OCI-LY1 (cell line): ENCODE results near the gene TMEM72.

Experiments
- H2AFZ ChIP-seq: fragments of 200-600 bp; sonication (generic), shearing (Covaris generic); 2 replicates; pipeline ENCODE4 v1.6.0; 2014; ENCODE audit warnings: antibody characterized with exemption, mild to moderate bottlenecking, low read length
- H3F3A ChIP-seq: fragments of 200-600 bp; sonication (generic), shearing (Covaris generic); 2 replicates; pipeline ENCODE4 v1.6.0; 2014; ENCODE audit warnings: mild to moderate bottlenecking, antibody characterized with exemption, low read length, moderate library complexity; ENCODE audit not compliant: insufficient read depth
- H3K27ac ChIP-seq: fragments of 200-600 bp; sonication (generic); 2 replicates; pipeline ENCODE4 v1.5.1; 2014; ENCODE audit warnings: low read length, mixed run types, mild to moderate bottlenecking, low read depth; ENCODE audit not compliant: poor library complexity, severe bottlenecking
- H3K27me3 ChIP-seq: fragments of 200-600 bp; sonication (generic); 2 replicates; pipeline ENCODE4 v1.6.0; 2014; ENCODE audit warnings: antibody characterized with exemption, mild to moderate bottlenecking, low read length, moderate library complexity; ENCODE audit not compliant: insufficient read depth
- H3K36me3 ChIP-seq: fragments of 200-600 bp; sonication (generic); 2 replicates; pipeline ENCODE4 v1.6.1; 2014; ENCODE audit warnings: mild to moderate bottlenecking, antibody characterized with exemption, low read length, moderate library complexity, mixed read lengths; ENCODE audit not compliant: insufficient read depth
- H3K4me1 ChIP-seq: fragments of 200-600 bp; sonication (generic); 2 replicates; pipeline ENCODE4 v1.5.1; 2014; ENCODE audit warnings: mild to moderate bottlenecking, low read length, moderate library complexity; ENCODE audit not compliant: insufficient read depth, severe bottlenecking
- H3K4me2 ChIP-seq: fragments of 200-600 bp; sonication (generic), shearing (Covaris generic); 2 replicates; pipeline ENCODE4 v1.6.1; 2014; ENCODE audit warnings: low read length
- H3K4me3 ChIP-seq: fragments of 200-600 bp; sonication (generic); 2 replicates; pipeline ENCODE4 v1.5.1; 2014; ENCODE audit warnings: low read length, low read depth, mild to moderate bottlenecking, mixed read lengths; ENCODE audit not compliant: poor library complexity, severe bottlenecking
- H3K79me2 ChIP-seq: fragments of 200-600 bp; shearing (Covaris generic); 2 replicates; pipeline ENCODE4 v1.6.1; 2016; ENCODE audit warnings: mixed run types, low read length, mixed read lengths; ENCODE audit not compliant: insufficient read depth
- H3K9ac ChIP-seq: fragments of 200-600 bp; sonication (generic), shearing (Covaris generic); 2 replicates; pipeline ENCODE4 v1.6.1; 2014; ENCODE audit warnings: mild to moderate bottlenecking, low read length, mixed read lengths
- H3K9me2 ChIP-seq: fragments of 200-600 bp; sonication (generic), shearing (Covaris generic); 2 replicates; pipeline ENCODE4 v1.6.1; 2014; ENCODE audit warnings: low read depth, mild to moderate bottlenecking, low read length, mixed read lengths
- H3K9me3 ChIP-seq: fragments of 200-600 bp; shearing (Covaris generic); 2 replicates; pipeline ENCODE4 v1.6.1; 2014; ENCODE audit warnings: low read length, mixed read lengths
- H4K20me1 ChIP-seq: fragments of 200-600 bp; sonication (generic), shearing (Covaris generic); 2 replicates; pipeline ENCODE4 v1.6.0; 2016; ENCODE audit warnings: mild to moderate bottlenecking, low read length; ENCODE audit not compliant: insufficient read depth
- CTCF ChIP-seq: fragments of 200-600 bp; sonication (generic), shearing (Covaris generic); IDR thresholded peaks from 2 replicates; pipeline ENCODE4 v1.5.1; 2017; ENCODE audit warnings: mild to moderate bottlenecking, antibody characterized with exemption, low read length, moderate library complexity, mixed read lengths
- EZH2 ChIP-seq: fragments of 200-600 bp; sonication (generic), shearing (Covaris generic); IDR thresholded peaks from 2 replicates; pipeline ENCODE4 v1.8.0; 2017; ENCODE audit warnings: borderline replicate concordance, mixed run types, mild to moderate bottlenecking, antibody characterized with exemption, low read length, moderate library complexity, mixed read lengths

Gene TMEM72

GRCh38 chr10:44880090-44880715 is 30.9 kb upstream of the TMEM72 start:
- Histone ChIP-seq H3F3A (no peaks in the 10 kb centered on the region), H3K9me3 (no peaks in the 10 kb centered on the region), H3K4me3 (no peak overlapping the region), H4K20me1 (no peaks in the 10 kb centered on the region), H3K4me1 (no peaks in the 10 kb centered on the region), H3K79me2 (no peaks in the 10 kb centered on the region), H3K27ac (no peak overlapping the region), H3K9ac (no peak overlapping the region), H2AFZ (no peak overlapping the region), H3K27me3 (no peaks in the 10 kb centered on the region), H3K4me2 (no peak overlapping the region), H3K36me3 (no peaks in the 10 kb centered on the region), H3K9me2 (no peaks in the 10 kb centered on the region)
- TF ChIP-seq CTCF, result no peak
- TF ChIP-seq EZH2, result no peak

GRCh38 chr10:44881649-44882048 is 29.5 kb upstream of the TMEM72 start:
- TF ChIP-seq EZH2 (no peak), CTCF (no peak)
- Histone ChIP-seq H3K4me3 (no peak overlapping the region), H2AFZ (no peak overlapping the region), H3K9me3 (no peaks in the 10 kb centered on the region), H3K27ac (no peak overlapping the region), H3K79me2 (no peaks in the 10 kb centered on the region), H3K9ac (no peak overlapping the region), H4K20me1 (no peaks in the 10 kb centered on the region), H3K4me1 (no peaks in the 10 kb centered on the region), H3K27me3 (no peaks in the 10 kb centered on the region), H3F3A (no peaks in the 10 kb centered on the region), H3K9me2 (no peaks in the 10 kb centered on the region), H3K36me3 (no peaks in the 10 kb centered on the region), H3K4me2 (no peak overlapping the region)

GRCh38 chr10:44882166-44882720 is 28.9 kb upstream of the TMEM72 start:
- Histone ChIP-seq H3K79me2 (no peaks in the 10 kb centered on the region), H3K27me3 (no peaks in the 10 kb centered on the region), H3K4me2 (no peak overlapping the region), H3K9me3 (no peaks in the 10 kb centered on the region), H3K4me3 (no peak overlapping the region), H3K36me3 (no peaks in the 10 kb centered on the region), H3K9me2 (no peaks in the 10 kb centered on the region), H3K4me1 (no peaks in the 10 kb centered on the region), H3K27ac (no peak overlapping the region), H3F3A (no peaks in the 10 kb centered on the region), H4K20me1 (no peaks in the 10 kb centered on the region), H3K9ac (no peak overlapping the region), H2AFZ (no peak overlapping the region)
- no peak for TF ChIP-seq CTCF
- TF ChIP-seq EZH2, result no peak
